ENCODE data around the gene REPS1. TPM values are rescaled to one million over a fixed set of nuclear protein-coding genes. Genes with fewer than 3 reads are reported as not detected.

Gene REPS1
- total and polyA plus RNA-seq, 9 donors = 20.4 to 65.6 (median 41.0) TPM

DNA sequence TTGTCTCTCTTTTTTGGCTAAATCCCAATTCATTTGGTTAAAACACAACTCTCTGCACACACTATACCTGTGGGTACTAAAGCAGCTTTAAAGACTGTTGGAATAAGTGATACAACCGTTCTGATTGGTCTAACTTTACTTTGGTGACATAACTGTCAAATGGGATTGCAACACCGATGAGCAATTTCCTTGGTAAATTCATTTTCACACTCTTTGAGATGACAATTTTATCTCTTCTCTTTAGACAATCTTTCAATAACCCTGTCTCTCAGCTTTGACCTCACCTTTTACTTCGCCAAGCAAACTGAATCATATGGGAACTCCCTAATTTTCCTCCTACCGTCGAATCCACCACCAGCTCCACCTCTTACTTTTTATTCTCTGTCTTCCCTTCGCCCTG lies 131.4 kb downstream of the REPS1 start:
- Histone ChIP-seq H3K27ac (no peak overlapping the region), H3K27me3 (no peaks in the 10 kb centered on the region), H3K36me3 (no peaks in the 10 kb centered on the region), H3K4me1 (ENCODE audit: insufficient read depth) (no peaks in the 10 kb centered on the region), H3K9me3 (no peaks in the 10 kb centered on the region), H3K4me3 (no peak overlapping the region)
- TF ChIP-seq POLR2A (IDR thresholded peaks at IDR 0.05) (no peak), EP300 (IDR thresholded peaks at IDR 0.05) (no peak)
- TF ChIP-seq, protein P1, sequence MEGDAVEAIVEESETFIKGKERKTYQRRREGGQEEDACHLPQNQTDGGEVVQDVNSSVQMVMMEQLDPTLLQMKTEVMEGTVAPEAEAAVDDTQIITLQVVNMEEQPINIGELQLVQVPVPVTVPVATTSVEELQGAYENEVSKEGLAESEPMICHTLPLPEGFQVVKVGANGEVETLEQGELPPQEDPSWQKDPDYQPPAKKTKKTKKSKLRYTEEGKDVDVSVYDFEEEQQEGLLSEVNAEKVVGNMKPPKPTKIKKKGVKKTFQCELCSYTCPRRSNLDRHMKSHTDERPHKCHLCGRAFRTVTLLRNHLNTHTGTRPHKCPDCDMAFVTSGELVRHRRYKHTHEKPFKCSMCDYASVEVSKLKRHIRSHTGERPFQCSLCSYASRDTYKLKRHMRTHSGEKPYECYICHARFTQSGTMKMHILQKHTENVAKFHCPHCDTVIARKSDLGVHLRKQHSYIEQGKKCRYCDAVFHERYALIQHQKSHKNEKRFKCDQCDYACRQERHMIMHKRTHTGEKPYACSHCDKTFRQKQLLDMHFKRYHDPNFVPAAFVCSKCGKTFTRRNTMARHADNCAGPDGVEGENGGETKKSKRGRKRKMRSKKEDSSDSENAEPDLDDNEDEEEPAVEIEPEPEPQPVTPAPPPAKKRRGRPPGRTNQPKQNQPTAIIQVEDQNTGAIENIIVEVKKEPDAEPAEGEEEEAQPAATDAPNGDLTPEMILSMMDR (IDR thresholded peaks at IDR 0.05) = no peak
- 88 to 91% (median 89%) methylated on average over 6 of the region's 6 CpGs for WGBS, 3 donors
- DNase-seq = no peak
- intact Hi-C loops (cut with DNase I) = no loop called here

Other genes with a start within 250 kb of the REPS1 start
- gene CCDC28A, start 214.5 kb downstream of the REPS1 start, total RNA-seq = 10 to 100 TPM in 4 of 7 donors, 1 to 10 TPM in 3; 6.4 to 23.9 (median 10.3) TPM
- 10 to 100 TPM; 25.3 to 26.8 TPM for gene CCDC28A, start 214.5 kb downstream of the REPS1 start, polyA plus RNA-seq
- 1 to 10 TPM in 2 of 7 donors, under 1 TPM in 5; 0.05 to 6.8 (median 0.27) TPM for gene ECT2L, start 192.2 kb downstream of the REPS1 start, total RNA-seq
- gene ECT2L, start 192.2 kb downstream of the REPS1 start, polyA plus RNA-seq = under 1 TPM; 0.05 to 0.17 TPM
- 10 to 100 TPM in 1 of 7 donors, 1 to 10 TPM in 6; 1.7 to 21.9 (median 5.2) TPM for gene ABRACL, start 40.5 kb upstream of the REPS1 start, total RNA-seq
- gene ABRACL, start 40.5 kb upstream of the REPS1 start, polyA plus RNA-seq = 10 to 100 TPM in 1 of 2 donors, 1 to 10 TPM in 1; 9.6 to 23.5 TPM
- gene HECA, start 146.8 kb upstream of the REPS1 start, total RNA-seq = 10 to 100 TPM; 19.9 to 41.7 (median 23.6) TPM
- gene HECA, start 146.8 kb upstream of the REPS1 start, polyA plus RNA-seq = 10 to 100 TPM; 12.0 to 14.2 TPM

All from ovary (tissue), 9 donors.